ENCODE data around the gene UBALD1.

Gene UBALD1
- 17.2 to 36.8 reads per million in 2 donors for total RNA-seq

GRCh38 chr16:4614571-4615383 lies at the start of gene UBALD1:
TSS of gene UBALD1 (minus strand) at chr16:4614888. CDS start at chr16:4614797, 91 bp downstream.
- DNase-seq: peak; percentile 59 to 89 (median 68)

DNA sequence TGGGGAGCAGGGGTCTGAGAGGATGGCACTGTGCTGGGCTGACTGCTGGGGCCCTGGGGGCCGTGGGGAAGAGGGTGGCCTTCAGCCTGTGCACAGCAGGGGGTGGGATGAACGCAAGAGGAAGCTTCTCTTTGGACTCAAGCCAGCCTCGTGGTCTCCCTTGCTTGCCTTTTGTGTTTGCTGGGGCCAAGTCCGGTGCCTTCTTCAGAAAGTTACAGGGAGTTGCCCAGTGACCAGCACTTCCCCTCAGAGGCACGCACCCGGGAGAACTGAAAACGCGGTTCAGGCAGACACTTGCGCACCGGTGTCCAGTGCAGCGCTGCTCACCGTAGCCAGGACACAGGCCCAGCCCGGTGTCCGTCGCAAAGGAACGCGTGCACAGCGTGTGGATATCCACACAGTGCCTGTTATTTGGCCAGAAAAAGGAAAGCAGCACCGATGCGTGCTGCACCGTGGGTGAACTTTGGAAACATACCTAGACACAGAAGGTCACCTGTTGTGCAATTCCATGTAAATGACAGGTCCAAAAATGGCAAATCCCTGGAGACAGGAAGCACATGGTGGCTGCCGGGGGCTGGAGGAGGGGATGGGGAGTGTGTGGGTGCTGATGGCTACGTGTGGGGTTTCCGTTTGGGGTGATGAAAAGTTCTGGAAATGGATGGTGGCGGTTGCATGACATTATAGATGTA lies 49.2 kb upstream of the UBALD1 start:
- no peak for DNase-seq

DNA sequence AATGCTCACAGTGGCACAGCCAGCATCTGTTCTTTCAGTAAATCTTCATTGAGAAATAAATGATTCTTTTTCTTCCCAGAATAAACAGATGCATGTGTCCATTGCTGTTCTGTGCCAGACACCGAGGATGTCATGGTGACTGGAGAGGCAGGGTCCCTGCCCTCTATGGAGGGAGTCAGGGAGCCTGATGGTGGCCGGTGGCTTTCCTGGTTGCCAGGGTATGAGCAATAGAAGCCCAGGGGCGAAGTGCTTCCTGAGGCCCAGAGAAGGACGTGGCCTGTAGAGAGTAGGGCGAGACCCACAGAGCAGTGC lies 48.7 kb upstream of the UBALD1 start:
- no peak for DNase-seq

GRCh38 chr16:4661661-4662060 lies 47.0 kb upstream of the UBALD1 start:
- no peak for DNase-seq

DNA sequence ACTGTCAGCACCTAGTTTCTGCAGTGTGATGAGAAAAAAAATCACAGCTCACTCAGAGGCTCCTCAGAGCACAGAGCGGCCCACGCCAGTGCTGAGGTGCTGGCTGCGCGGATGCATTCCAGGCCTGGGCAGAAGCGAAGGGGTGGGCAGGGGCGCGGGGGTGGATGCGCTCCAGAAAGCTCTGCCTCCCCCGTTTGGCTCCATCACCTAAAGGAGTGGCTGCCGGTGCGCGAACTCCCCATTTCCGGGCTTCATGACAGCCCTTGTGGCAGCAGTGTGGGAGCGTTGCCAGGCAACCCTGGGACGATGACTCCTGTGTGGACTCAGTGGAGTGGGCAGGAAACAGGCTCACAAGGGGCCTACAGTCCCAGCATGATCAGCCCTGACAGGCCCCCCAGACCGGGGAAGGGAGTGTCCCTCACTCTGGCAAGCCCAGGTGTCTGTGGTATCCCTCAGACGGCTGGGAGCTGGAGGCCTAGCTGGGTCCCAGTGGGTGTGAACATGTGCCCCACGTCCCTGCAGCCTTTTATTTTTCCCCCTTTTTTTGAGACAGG lies 45.8 kb upstream of the UBALD1 start:
- peak in 4 of 5 experiments; percentile 22 to 72 (median 50) for DNase-seq

GRCh38 chr16:4659363-4660353 lies 45.0 kb upstream of the UBALD1 start:
- DNase-seq: no peak

- no peak for DNase-seq
Observed at GRCh38 chr16:4656695-4657686, 42.3 kb upstream of the UBALD1 start.

DNA sequence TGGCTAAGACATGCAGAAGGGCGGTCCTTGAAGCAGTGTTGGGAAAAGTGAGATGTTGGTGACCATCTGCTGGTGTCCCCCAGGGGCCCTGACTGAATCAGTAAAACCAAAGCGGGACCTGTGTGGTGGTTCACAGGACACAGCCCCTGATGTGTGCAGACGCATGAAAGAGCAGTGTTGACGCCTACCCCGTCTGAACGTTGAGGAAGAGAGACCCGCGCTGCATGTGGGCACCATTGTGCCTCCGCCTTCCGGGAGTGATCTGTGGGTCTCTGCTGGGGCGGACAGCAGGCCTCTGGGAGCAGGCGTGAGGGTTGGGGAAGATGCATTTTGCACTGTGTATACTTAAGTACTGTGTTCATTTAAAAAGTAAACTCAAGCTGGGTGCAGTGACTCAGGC lies 41.5 kb upstream of the UBALD1 start:
- no peak for DNase-seq

DNA sequence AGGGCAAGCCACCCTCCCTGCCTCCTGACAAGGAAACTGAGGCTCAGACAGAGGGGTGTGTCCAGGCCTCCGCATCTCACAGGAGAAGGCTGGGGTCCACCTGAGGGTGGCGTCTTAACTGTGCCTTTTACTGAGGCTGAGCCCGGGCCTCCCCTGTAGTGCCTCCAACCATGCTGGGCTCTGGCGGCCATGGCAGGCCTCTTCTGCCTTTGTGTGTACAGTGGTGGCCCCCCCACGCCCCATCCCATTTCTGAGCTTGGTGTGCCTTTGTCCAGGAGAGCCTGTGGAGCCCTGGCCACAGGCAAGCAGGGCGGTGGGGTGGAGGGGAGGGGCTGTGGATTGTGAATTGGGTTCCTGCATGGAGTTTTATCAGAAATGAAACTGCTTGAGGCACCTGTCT lies 41.1 kb upstream of the UBALD1 start:
- no peak for DNase-seq

DNA sequence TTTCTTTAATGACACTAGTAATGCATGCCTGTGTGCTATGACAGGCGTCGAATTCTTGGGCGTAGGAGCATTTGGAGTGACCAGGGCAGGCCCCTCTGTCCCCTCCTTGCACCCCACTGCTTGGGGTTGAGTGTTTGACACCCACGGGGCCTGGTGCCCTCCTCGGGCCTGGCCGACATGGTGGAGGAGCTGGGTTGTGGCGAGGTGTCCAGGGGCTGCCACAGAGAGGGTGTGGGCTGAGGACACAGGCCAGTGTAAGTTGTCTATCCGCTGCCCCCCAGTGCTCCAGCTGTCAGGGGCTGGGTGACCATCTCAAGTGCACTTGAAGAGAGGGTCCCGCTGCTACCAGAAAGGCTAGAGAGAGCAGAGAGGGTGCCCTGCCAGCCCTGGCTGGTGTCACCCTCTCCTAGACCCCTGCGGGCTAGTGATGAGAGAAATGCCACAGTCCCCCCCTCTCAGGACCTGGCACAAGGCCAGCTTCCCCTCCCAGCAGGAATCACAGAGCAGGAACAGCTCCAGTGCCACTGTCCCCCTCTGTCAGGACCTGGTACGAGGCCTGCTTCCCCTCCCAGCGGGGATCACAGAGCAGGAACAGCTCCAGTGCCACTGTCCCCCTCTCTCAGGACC lies 40.4 kb upstream of the UBALD1 start:
- DNase-seq: no peak

DNA sequence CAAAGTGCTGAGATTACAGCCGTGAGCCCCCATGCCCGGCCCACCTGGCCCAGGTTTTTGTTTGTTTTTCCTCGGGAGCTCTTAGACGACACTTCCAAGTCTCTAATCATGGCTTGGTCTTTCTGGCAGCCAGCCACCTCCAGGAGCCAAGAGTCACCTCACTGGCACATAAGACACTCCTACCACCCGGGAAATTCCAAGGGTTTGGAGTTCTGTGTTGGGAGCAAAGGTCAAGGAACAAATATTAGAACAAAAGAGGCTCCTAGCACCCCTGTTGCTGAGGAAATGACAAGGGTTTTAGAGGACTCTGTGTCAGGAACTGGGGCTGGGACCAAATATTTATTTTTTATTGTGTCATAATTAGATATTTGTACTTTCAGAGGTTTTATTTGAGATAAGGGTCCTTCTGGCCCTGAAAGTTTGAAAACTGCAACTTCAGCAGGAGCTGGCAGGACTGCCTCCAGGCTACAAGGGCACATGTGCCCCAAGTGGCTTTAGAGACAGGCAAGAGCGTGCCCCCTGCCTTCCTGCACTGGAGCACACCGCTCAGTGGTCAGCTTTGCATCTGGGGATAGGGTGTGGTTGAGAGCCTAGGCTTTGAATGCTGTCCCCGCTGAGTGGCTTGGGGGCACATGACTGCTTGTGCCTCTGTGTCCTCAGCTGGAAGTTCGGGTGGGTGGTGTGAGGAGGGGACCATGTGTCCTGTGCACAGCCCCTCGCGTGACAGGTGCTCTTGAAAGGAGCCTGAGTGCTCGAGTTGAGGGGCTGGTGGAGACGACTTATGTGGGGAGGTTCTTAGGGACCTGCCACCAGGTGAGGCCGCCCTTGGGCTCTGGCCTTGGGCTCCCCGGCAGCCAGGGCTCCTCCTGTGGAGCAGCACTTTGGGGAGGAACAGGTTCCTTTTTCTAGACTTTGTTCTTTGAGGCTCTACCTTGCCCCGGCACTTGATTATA lies 39.6 kb upstream of the UBALD1 start:
- DNase-seq: no peak

DNA sequence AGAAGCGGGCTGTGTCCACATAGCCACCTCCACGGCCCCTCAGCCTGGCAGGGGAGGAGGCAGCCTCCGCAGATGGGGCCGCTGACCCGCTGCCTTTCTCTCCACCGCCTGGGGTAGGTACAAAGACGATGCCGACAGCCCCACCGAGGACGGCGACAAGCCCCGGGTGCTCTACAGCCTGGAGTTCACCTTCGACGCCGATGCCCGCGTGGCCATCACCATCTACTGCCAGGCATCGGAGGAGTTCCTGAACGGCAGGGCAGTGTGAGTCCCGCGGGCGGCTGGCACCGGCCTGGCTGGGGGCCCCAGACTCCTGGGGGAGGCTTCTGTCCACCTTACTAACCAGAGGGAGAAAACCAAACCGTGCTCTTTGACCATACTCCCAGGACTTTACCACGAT lies 37.9 kb upstream of the UBALD1 start:
- DNase-seq: no peak

- no peak for DNase-seq
Observed at GRCh38 chr16:4651827-4652226, 37.1 kb upstream of the UBALD1 start.

DNA sequence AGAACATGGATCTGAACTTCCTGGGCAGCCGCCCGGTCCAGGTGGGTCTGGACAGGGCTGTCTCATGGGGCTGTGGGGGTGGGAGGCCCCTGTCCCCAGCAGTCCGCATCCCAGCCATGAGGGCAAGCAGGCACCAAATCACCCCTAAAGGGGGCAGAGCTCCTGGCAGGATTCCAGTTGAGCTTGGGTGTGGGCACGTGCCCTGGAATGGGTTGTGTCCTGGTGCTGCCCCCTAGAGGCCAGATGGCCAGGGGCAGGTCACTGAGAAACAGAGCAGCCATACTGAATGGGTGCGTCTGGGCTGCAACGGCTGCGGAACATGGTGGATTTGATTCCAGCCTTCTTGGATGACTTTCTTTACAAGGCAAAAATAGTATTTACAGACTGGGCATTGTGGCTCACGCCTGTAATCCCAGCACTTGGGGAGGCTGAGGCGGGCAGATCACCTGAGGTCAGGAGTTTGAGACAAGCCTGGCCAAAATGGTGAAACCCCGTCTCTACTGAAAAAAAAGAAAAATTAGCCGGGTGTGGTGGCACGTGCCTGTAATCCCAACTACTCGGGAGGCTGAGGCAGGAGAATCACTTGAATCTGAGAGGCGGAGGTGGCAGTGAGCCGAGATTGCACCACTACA lies 35.9 kb upstream of the UBALD1 start:
- peak; percentile 48 to 78 (median 67) for DNase-seq

DNA sequence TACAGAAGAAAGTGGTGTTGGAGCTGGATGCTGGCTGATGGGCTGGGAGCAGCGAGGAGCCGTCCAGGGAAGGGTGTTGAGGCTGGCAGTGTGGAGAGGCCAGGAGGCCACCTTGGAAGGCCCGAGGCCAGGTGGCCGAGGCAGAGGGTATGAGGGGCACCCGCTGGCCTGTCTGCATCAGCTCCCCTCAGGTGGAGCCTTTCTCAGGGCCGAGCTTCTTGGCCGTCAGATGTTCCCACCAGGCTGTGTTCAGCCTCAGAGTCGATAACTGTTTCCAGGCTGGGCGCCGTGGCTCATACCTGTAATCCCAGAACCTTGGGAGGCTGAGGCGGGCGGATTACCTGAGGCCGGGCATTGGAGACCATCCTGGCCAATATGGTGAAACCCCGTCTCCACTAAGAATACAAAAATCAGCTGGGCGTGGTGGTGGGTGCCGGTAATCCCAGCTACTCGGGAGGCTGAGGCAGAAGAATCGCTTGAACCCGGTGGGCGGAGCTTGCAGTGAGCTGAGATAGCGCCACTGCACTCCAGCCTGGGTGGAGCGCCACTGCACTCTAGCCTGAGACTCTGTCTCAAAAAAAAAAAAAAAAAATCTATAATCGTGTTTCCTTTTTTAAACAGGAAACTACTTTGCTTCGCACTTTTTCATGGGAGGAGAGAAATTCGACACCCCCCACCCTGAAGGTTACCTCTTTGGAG lies 35.2 kb upstream of the UBALD1 start:
- peak in 1 of 5 experiments; percentile 34 for DNase-seq

DNA sequence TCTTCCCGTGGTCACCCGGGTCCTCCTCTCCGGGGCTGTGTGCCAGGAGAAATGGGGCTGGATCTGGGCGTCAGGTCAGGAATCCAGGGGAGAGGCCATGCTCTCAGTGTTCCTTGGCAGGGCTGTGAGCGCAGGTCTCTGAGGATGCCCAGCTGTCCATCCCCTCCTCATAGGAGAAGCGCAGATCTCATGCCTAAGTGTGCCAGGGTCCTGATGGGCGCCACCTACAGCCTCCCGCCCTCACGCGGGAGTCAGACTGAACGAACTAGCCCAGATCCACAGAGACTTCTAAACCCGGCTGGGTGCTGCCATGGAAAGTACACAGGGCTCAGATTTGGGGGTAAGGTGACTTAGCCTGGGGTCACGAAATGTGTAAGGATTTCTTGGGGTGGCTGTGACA lies 34.2 kb upstream of the UBALD1 start:
- DNase-seq: peak in 1 of 5 experiments; percentile 52

- peak in 1 of 5 experiments; percentile 24 for DNase-seq
Observed at GRCh38 chr16:4647644-4647980, 32.9 kb upstream of the UBALD1 start.

GRCh38 chr16:4646773-4647643 lies 32.3 kb upstream of the UBALD1 start:
- no peak for DNase-seq
